ENCODE data around the gene PRKG1.

The PRKG1 gene

DNA sequence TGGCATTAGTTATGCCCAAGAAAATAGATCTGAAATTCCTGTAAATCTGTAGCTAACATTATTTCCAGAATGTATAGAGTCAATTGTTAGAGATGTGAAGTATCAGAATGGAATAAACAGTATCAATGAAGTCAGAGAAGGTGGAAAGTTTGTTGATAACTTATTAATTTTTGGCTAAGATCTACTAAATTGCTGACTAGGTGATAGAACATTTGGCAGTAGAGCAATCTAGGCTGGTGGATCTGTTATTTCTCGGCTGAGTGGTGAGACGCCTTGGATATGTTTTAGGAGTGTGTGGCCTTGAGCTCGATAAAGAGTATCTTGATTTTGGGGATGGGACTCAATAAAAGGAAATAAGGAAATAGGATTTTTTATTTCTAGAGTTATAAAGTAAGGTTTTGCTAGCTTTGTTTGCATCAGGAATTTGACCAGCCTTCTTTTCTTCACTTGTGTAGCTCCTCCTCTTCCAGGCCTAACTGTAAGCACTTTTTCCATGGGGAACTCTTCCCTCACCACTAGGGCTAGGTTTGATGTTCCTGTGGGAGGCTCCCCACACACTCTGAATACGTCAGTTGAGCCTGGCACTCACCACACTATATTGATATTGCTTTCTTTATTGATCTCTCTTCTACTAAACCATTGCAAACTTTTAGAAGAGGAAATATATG, 711.9 kb downstream of the PRKG1 start:
- DNase-seq: no peak

DNA sequence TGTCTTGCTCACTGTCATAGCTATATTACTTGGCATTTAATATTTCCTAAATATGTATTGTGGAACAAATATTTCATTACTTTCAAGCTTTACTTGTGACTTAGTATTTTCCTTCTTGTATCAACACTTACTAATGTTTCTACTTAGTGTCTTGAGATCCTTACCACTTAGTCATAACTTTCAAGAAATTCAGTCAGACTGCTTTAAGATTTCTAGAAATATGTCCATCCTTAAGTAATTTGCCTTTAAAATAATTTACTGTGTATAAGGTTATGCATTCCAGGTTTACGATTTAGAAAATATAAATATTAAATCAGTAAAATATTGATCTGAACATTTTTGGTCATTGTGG, 712.4 kb downstream of the PRKG1 start:
- no peak for DNase-seq

- DNase-seq: no peak
Measured at GRCh38 chr10:51788273-51788672, 714.0 kb downstream of the PRKG1 start.

GRCh38 chr10:51789118-51789517, 714.8 kb downstream of the PRKG1 start:
- DNase-seq: no peak

GRCh38 chr10:51789903-51790302, 715.6 kb downstream of the PRKG1 start:
- no peak for DNase-seq

- no peak for DNase-seq
Measured at GRCh38 chr10:51792678-51793077, 718.4 kb downstream of the PRKG1 start.

GRCh38 chr10:51800121-51800520, 725.8 kb downstream of the PRKG1 start:
- DNase-seq: no peak

- no peak for DNase-seq
Measured at GRCh38 chr10:51800725-51801424, 726.6 kb downstream of the PRKG1 start.

- no peak for DNase-seq
Measured at GRCh38 chr10:51802030-51802429, 727.7 kb downstream of the PRKG1 start.

DNA sequence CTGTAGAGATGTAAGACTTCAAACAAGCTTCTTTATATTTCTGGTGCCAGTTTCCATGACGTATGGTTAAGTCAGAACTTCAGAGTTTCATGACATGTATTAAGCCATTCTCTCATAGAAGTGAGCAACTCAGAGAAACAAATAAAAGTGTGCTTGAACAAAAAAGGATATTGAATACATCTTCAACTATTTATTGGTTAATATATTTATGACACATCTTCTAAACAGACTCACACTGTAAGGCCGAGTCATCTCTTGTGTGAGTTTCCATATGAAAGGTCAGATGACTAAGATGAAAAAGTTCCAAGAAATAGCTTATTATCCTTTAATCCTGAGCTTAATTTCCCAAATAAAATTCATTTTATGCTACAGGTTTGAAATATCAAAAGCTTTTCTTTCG, 730.6 kb downstream of the PRKG1 start:
- DNase-seq: no peak

DNA sequence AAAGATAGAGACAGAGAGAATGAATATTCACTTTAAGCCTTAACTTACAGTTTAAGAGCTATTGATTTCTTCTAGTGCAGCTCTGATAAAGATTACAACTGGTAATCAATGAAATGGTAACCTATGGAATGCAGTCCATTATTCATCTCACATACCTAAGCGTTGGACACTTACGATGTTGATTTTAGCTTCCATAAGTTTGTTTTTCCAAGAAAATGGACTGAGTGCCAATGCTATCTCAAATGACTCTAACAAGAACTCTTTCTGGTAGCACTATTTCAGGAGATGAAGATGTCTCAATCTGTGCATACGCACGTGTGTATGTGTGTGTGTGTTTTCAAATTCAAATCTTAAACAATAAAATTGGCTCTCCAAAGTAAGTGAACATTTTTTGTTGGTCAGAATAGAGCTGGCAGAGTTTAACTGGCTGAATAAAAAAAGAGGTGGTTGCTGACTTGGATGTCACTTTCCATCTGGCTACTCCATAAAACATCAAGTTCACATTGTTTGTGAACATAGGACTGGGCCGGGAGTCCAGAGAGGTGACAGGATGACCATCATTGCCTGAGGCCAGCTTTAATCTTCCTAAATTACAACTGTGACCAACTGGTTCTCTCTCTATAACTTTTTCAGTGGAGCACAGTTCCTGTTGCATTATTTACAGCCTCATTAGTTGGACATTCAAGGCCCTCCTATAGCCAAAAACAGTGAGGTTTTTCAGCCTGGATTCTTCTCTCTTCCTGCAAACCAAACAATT, 732.0 kb downstream of the PRKG1 start:
- DNase-seq: no peak

GRCh38 chr10:51808187-51808586, 733.9 kb downstream of the PRKG1 start:
- DNase-seq: no peak

- DNase-seq: no peak
Measured at GRCh38 chr10:51815723-51816122, 741.4 kb downstream of the PRKG1 start.

DNA sequence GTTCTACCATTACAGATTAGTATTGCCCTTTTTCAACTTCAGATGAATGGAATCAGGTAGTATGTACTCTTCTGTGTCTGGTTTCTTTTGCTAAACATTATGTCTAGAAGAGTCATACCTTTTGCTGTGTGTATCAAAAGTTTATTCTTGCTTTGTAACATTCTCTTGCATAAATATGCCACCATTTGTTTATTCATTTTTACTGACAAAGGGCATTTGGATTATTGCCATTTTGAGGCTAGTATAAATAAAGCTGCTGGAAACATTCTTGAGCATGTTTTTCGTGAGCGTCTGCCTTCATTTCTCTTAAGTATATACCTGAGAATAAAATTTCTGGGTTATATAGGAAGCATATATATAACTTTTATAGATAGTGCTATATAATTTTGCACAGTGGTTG, 746.8 kb downstream of the PRKG1 start:
- DNase-seq: no peak

GRCh38 chr10:51821745-51822144, 747.5 kb downstream of the PRKG1 start:
- no peak for DNase-seq

DNA sequence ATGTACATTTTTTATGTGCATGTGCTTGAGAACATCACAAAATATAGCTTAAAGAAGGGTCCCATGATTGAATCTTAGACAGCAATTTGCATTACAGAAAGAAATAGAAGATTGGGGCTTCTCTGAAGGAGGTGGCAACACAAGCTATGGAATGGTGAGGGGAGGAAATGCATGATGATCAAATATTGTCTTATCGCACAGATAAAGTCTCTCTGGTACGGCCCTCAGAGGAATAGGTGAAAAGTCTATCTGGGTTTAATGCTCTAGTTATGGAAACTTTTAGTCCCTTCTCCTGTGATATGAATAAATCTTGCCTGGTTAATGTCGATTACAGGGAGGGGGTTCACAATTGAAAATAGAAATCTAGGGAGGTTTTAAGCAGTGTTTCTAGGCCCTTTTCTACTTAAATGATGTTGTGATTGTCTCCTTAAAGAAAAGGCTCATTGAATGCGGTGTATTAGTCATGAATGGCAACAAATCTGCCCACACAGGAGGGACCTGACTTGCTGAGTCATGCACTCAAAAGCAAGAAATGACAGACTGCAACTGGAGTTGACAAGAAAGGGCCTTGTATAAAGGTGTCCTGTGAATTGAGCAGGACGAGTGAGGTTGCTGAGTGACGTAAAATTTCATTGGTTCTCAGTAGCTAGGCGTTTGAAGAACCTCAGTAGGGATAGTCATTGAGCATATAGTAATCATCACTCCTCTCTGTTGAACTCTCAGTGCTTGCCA, 758.5 kb downstream of the PRKG1 start:
- DNase-seq: no peak

DNA sequence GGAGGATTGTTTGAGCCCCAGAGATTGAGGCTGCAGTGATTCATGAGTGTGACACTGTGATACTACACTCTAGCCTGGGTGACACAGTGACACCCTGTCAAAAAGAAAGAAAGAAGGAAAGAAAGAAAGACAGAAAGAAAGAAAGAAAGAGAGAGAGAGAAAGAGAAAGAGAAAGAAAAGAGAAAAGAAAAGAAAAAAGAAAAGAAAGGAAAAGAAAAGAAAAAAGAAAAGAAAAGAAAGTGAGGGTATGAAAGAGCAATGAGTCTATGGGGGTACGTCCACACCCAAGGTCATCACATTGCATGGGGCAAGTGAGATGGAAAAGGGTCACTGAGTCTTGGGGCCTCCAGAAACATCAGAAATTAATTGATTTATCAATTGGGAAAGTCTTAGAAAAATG, 760.3 kb downstream of the PRKG1 start:
- DNase-seq: no peak

DNA sequence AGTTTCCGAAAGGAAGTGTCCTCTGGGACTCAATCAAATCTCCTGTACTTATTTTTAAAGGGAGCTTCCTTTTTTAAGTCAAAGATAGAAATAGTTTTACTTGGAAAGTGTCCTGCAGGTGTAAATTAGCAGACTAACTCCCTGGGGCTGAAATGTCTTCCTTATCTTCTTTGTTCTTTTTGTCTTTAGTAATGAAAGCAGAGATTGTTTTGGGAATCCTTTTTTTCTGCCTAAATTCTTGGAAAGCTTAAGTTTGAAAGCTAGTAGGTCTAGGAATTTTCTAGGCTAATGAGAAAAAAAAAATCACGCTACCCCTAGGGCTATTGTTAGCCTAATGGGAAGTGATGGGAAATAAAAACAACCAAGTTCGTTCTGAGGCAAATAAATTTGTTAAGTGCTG, 764.2 kb downstream of the PRKG1 start:
- no peak for DNase-seq

- no peak for DNase-seq
Measured at GRCh38 chr10:51843966-51844365, 769.7 kb downstream of the PRKG1 start.

GRCh38 chr10:51846856-51847506, 772.7 kb downstream of the PRKG1 start:
- no peak for DNase-seq

DNA sequence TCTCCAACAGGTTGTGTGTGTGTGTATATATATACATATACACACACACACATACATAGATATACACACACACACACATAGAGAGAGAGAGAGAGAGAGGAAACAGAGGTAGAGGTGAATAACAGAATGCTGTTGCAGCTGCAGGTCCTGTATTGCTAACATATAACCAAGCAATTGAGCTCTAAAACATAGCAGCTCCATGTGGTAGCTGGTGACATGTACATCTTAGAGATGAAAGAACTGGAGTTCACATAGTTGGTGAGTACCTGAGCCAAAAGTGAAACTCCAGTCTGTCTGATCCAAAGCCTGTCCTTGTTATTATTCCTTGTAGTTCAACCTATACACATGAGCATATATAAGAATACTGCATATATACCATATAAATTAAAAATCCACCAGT, 778.0 kb downstream of the PRKG1 start:
- DNase-seq: no peak

DNA sequence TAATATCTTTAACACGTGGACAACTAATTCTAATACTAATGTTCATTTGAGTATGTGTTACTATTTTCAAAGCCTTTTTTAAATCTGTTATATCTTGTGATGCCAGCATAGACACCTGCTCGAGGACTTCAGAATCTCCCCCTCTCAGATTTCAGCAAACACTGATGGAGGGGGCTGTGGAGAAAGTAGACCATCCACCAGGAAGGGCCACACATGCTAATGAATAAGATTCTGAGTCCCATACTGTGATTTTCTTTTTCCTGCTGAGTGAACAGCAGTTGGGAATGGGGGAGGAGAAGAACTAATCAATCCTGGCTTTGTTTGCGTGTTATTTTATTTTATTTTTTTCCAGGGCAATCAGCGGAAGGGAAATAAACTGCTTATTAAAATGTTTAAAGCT, 783.0 kb downstream of the PRKG1 start:
- no peak for DNase-seq

- DNase-seq: no peak
Measured at GRCh38 chr10:51860257-51860656, 786.0 kb downstream of the PRKG1 start.
